SK-N-SH (cell line): ENCODE results near the gene EIF4G2. TPM values are rescaled to one million over a fixed set of nuclear protein-coding genes. Genes with fewer than 3 reads are reported as not detected.

Experiments
- CTCF ChIA-PET: fragments of 300-600, 350-600 bp; formaldehyde crosslinking; extraction: SDS; loops from one replicate; lab custom pipeline; 2021; lab: Yijun Ruan, JAX
- POLR2A ChIA-PET: fragments of 350-600 bp; sonication (Branson Sonifier 250); formaldehyde crosslinking; extraction: SDS; loops from one replicate; lab custom pipeline; 2020; ENCODE audit warnings: antibody characterized with exemption, inconsistent platforms; lab: Yijun Ruan, JAX
- DNase-seq: peaks from one replicate; pipeline ENCODE4 v3.0.0; 2012
- H2AFZ ChIP-seq: fragments of 200-600 bp; sonication (generic); 2 replicates; pipeline ENCODE4 v1.8.1; 2016; ENCODE audit warnings: antibody characterized with exemption, mild to moderate bottlenecking, low read depth
- H3F3A ChIP-seq: fragments of 200-600 bp; sonication (generic); replicated peaks from 2 replicates; pipeline ENCODE3; 2016; ENCODE audit warnings: antibody characterized with exemption, mild to moderate bottlenecking; ENCODE audit not compliant: insufficient read depth
- H3K27ac ChIP-seq, 2 experiments: fragments of 200-500 bp in 1 of 2; fragments of 200-600 bp in 1 of 2; sonication (Bioruptor generic) in 1 of 2; sonication (generic), shearing (Covaris generic) in 1 of 2; 2 replicates each; pipeline versions ENCODE4 v1.5.1 to v1.6.1; 2014 to 2016; ENCODE audit warnings: low read depth in 2 of 2, inconsistent platforms in 1 of 2, low read length in 1 of 2, mild to moderate bottlenecking in 1 of 2, mixed read lengths in 1 of 2
- H3K27me3 ChIP-seq: fragments of 200-600 bp; sonication (generic), shearing (Covaris generic); 2 replicates; pipeline ENCODE4 v1.6.1; 2016; ENCODE audit warnings: mixed run types; ENCODE audit not compliant: insufficient read depth
- H3K36me3 ChIP-seq, 2 experiments: fragments of 200-500 bp in 1 of 2; fragments of 200-600 bp in 1 of 2; sonication (Bioruptor generic) in 1 of 2; sonication (generic) in 1 of 2; replicated peaks in 1 of 2; 2 replicates each; pipeline versions ENCODE3 to v1.5.1; 2014 to 2016; ENCODE audit warnings: low read length in 1 of 2, mild to moderate bottlenecking in 1 of 2; ENCODE audit not compliant: insufficient read depth in 2 of 2, control insufficient read depth in 1 of 2
- H3K4me1 ChIP-seq, 2 experiments: fragments of 200-500 bp in 1 of 2; fragments of 200-600 bp in 1 of 2; sonication (Bioruptor generic) in 1 of 2; sonication (generic), shearing (Covaris generic) in 1 of 2; 2 replicates each; pipeline versions ENCODE4 v1.5.1 to v1.6.1; 2014 to 2016; ENCODE audit warnings: low read depth in 1 of 2, low read length in 1 of 2, mixed run types in 1 of 2; ENCODE audit not compliant: insufficient read depth in 2 of 2, control insufficient read depth in 1 of 2
- H3K4me2 ChIP-seq: fragments of 200-600 bp; sonication (generic), shearing (Covaris generic); 2 replicates; pipeline ENCODE4 v1.6.1; 2017; ENCODE audit warnings: mixed run types
- H3K4me3 ChIP-seq, 2 experiments: fragments of 200-500 bp in 1 of 2; fragments of 200-600 bp in 1 of 2; sonication (Bioruptor generic) in 1 of 2; sonication (generic), shearing (Covaris generic) in 1 of 2; 2 replicates each; pipeline versions ENCODE4 v1.5.1 to v1.8.1; 2014 to 2016; ENCODE audit warnings: low read depth in 2 of 2, inconsistent platforms in 1 of 2, low read length in 1 of 2, mild to moderate bottlenecking in 1 of 2, mixed read lengths in 1 of 2, moderate library complexity in 1 of 2
- H3K79me2 ChIP-seq: fragments of 200-600 bp; sonication (generic); 2 replicates; pipeline ENCODE4 v1.8.1; 2017; ENCODE audit warnings: mild to moderate bottlenecking; ENCODE audit not compliant: insufficient read depth
- H3K9ac ChIP-seq: fragments of 200-600 bp; sonication (generic); 2 replicates; pipeline ENCODE4 v1.6.1; 2017; ENCODE audit warnings: mixed run types
- H3K9me2 ChIP-seq: fragments of 200-600 bp; sonication (generic); 2 replicates; pipeline ENCODE4 v1.6.1; 2017; ENCODE audit warnings: mixed run types
- H3K9me3 ChIP-seq: fragments of 200-600 bp; sonication (generic); 2 replicates; pipeline ENCODE4 v1.6.1; 2017; ENCODE audit warnings: mixed run types, mild to moderate bottlenecking, moderate library complexity
- H4K20me1 ChIP-seq: fragments of 200-600 bp; sonication (generic); 2 replicates; pipeline ENCODE4 v1.6.1; 2017; ENCODE audit warnings: mild to moderate bottlenecking, mixed run types; ENCODE audit not compliant: insufficient read depth
- CTCF ChIP-seq: fragments of 200-600 bp; sonication (generic); IDR thresholded peaks from 2 replicates; pipeline ENCODE4 v1.6.1; 2017; ENCODE audit warnings: antibody characterized with exemption, mild to moderate bottlenecking, moderate library complexity
- ELF1 ChIP-seq: IDR thresholded peaks from 2 replicates; pipeline ENCODE4 v1.4.0; 2012
- EP300 ChIP-seq, 2 experiments: IDR thresholded peaks; 2 replicates each; pipeline versions ENCODE4 v1.4.0 to v1.6.1; 2012; ENCODE audit warnings: borderline replicate concordance in 1 of 2, low read depth in 1 of 2, low read length in 1 of 2
- EZH2phosphoT487 ChIP-seq: fragments of 200-600 bp; sonication (generic); IDR thresholded peaks from 2 replicates; pipeline ENCODE4 v1.6.1; 2017; ENCODE audit warnings: low read depth, mixed run types, mild to moderate bottlenecking, antibody characterized with exemption, moderate library complexity, borderline replicate concordance
- FOXJ3 ChIP-seq: sonication (generic); formaldehyde crosslinking; IDR thresholded peaks from 2 replicates; pipeline ENCODE4 v1.5.1; 2020; ENCODE audit warnings: mild to moderate bottlenecking, missing genetic modification reagents
- GABPA ChIP-seq: IDR thresholded peaks from 2 replicates; pipeline ENCODE4 v1.4.0; 2012; ENCODE audit warnings: low read depth, mild to moderate bottlenecking
- GATA2 ChIP-seq: sonication (generic); formaldehyde crosslinking; IDR thresholded peaks from 2 replicates; pipeline ENCODE4 v1.5.0; 2020; ENCODE audit warnings: mild to moderate bottlenecking, missing genetic modification reagents
- IRF3 ChIP-seq: fragments of 150-350 bp; IDR thresholded peaks from 2 replicates; pipeline ENCODE4 v1.6.1; 2016; ENCODE audit warnings: mild to moderate bottlenecking, low read depth, low read length
- JUND ChIP-seq: IDR thresholded peaks from 2 replicates; pipeline ENCODE4 v1.4.0; 2012
- MEF2A ChIP-seq: IDR thresholded peaks from 2 replicates; pipeline ENCODE4 v1.4.0; 2012; ENCODE audit warnings: low read depth, borderline replicate concordance
- MXI1 ChIP-seq: IDR thresholded peaks from 2 replicates; pipeline ENCODE4 v1.6.1; 2012; ENCODE audit warnings: mild to moderate bottlenecking, low read depth, low read length, improper control_type of control experiment
- NRF1 ChIP-seq: IDR thresholded peaks from 2 replicates; pipeline ENCODE4 v1.6.1; 2012; ENCODE audit warnings: low read depth, mild to moderate bottlenecking, low read length
- PBX3 ChIP-seq: IDR thresholded peaks from 2 replicates; pipeline ENCODE4; 2012
- POLR2AphosphoS5 ChIP-seq: IDR thresholded peaks from 2 replicates; pipeline ENCODE4 v1.6.1; 2012; ENCODE audit warnings: low read depth, low read length
- RAD21 ChIP-seq: IDR thresholded peaks from 2 replicates; pipeline ENCODE4 v1.6.1; 2012; ENCODE audit warnings: mild to moderate bottlenecking, low read length
- RCOR1 ChIP-seq: fragments of 150-350 bp; IDR thresholded peaks from 2 replicates; pipeline ENCODE4 v1.6.1; 2017; ENCODE audit warnings: antibody characterized with exemption, low read length
- RXRA ChIP-seq: IDR thresholded peaks from 2 replicates; pipeline ENCODE4 v1.4.0; 2012; ENCODE audit warnings: low read depth, mild to moderate bottlenecking, borderline replicate concordance
- TAF1 ChIP-seq: IDR thresholded peaks from 2 replicates; pipeline ENCODE4 v1.6.1; 2012; ENCODE audit warnings: low read depth, mild to moderate bottlenecking, low read length, moderate library complexity, borderline replicate concordance
- USF1 ChIP-seq: IDR thresholded peaks from 2 replicates; pipeline ENCODE4 v1.4.0; 2012; ENCODE audit warnings: low read depth, borderline replicate concordance
- USF2 ChIP-seq: fragments of 150-350 bp; IDR thresholded peaks from 2 replicates; pipeline ENCODE4 v1.6.1; 2017; ENCODE audit warnings: antibody characterized with exemption, low read length, low read depth, borderline replicate concordance
- WGBS: methylation state at CpG from one replicate; pipeline ENCODE4 v1.1.6; 2017; ENCODE audit warnings: low lambda C conversion rate; 5-methylcytosine and 5-hydroxymethylcytosine counted together
- polyA plus RNA-seq, 3 experiments: library from polyadenylated mRNA; depleted of rRNA; stranded (reverse); fragments of >200 nt; gene quantifications; 2 replicates each; pipeline ENCODE4 v1.2.3, GENCODE V29; 2012

The EIF4G2 gene
- polyA plus RNA-seq, 1 of the 3 experiments (the other 2 are of a cell fraction) = 298 TPM

- no peaks in the 10 kb centered on the region for H3K9me3 ChIP-seq
- peaks cover 69 to 75% of the 10 kb centered on the region in 2 experiments for H3K36me3 ChIP-seq
- TF ChIP-seq USF2 (no peak), RCOR1 (no peak), RAD21 (no peak), NRF1 (no peak), EZH2phosphoT487 (no peak), GATA2 (CRISPR knock-in tag) (no peak), USF1 (no peak), MEF2A (no peak), GABPA (no peak), CTCF (no peak), TAF1 (no peak), JUND (no peak), ELF1 (no peak), POLR2AphosphoS5 (no peak)
- no peak overlapping the region for H2AFZ ChIP-seq
- no peaks in the 10 kb centered on the region for H3K79me2 ChIP-seq
- no peaks in the 10 kb centered on the region for H4K20me1 ChIP-seq
- H3F3A ChIP-seq = peaks cover 2% of the 10 kb centered on the region
- no peak overlapping the region for H3K9ac ChIP-seq
- no peaks in the 10 kb centered on the region for H3K9me2 ChIP-seq
- no peak overlapping the region for H3K4me3 ChIP-seq
- no peak overlapping the region for H3K4me2 ChIP-seq
- no peak for DNase-seq
- no peaks in the 10 kb centered on the region for H3K27me3 ChIP-seq
- H3K4me1 ChIP-seq = no peaks in the 10 kb centered on the region; a peak in 2 of 4 replicates
- ChIA-PET CTCF (interaction anchor here (1.6 to 2.7 kb wide), 2 partner anchors 9 to 31 kb away, joined by 6 to 8 read pairs; no protein-coding TSS in a partner anchor), POLR2A (no interaction called here)
- H3K27ac ChIP-seq = no peak overlapping the region
These were observed 46.5 kb downstream of the EIF4G2 start for GRCh38 chr11:10762185-10762584.

- H3K4me1 ChIP-seq = no peaks in the 10 kb centered on the region; a peak in 2 of 4 replicates
- H2AFZ ChIP-seq = no peak overlapping the region
- TF ChIP-seq EP300 (IDR thresholded peaks at IDR 0.05; ENCODE audit: borderline replicate concordance in 1 of 2, low read depth in 1 of 2, low read length in 1 of 2) (no peak), POLR2AphosphoS5 (no peak), RXRA (no peak), FOXJ3 (CRISPR knock-in tag) (no peak), GATA2 (CRISPR knock-in tag) (no peak), RAD21 (no peak), MXI1 (no peak), PBX3 (no peak), IRF3 (no peak)
- TF ChIP-seq, all 33 proteins: peak for 0
- H3K9me2 ChIP-seq = no peaks in the 10 kb centered on the region
- no peak overlapping the region for H3K9ac ChIP-seq
- no peaks in the 10 kb centered on the region for H3K79me2 ChIP-seq
- H4K20me1 ChIP-seq = no peaks in the 10 kb centered on the region
- peaks cover 2% of the 10 kb centered on the region for H3F3A ChIP-seq
- H3K4me3 ChIP-seq = no peak overlapping the region
- CTCF ChIA-PET = interaction anchor here (1.6 to 2.7 kb wide), 2 partner anchors 10 to 32 kb away, joined by 6 to 8 read pairs; no protein-coding TSS in a partner anchor
- peaks cover 68 to 83% of the 10 kb centered on the region in 2 experiments for H3K36me3 ChIP-seq
- H3K4me2 ChIP-seq = no peak overlapping the region
- no peaks in the 10 kb centered on the region for H3K27me3 ChIP-seq
- no peak for DNase-seq
- no peak overlapping the region for H3K27ac ChIP-seq
- no peaks in the 10 kb centered on the region for H3K9me3 ChIP-seq
- POLR2A ChIA-PET = no interaction called here
- WGBS = 89% methylated on average over 6 of the region's 6 CpGs
These were observed 47.5 kb downstream of the EIF4G2 start for GRCh38 chr11:10761085-10761698.
